AG08396 (cell line): ENCODE measurements around the gene TMEM8B.
A peak's percentile ranks its signal among the peaks of the same experiment; 100 is the strongest.
"Not testable (repeated sequence)": the region's sequence is repeated elsewhere in the genome, so short reads cannot be mapped to it uniquely, and the experiment has no call there.

ENCODE experiments used
- DNase-seq: peaks from one replicate; pipeline ENCODE4 v3.0.0; 2012; ENCODE audit warnings: low spot score, mixed read lengths

TMEM8B gene

GRCh38 chr9:35908504-35909125 is 79.6 kb downstream of the TMEM8B start:
- DNase-seq: peak; percentile 54

- no peak for DNase-seq
These were observed 80.2 kb downstream of the TMEM8B start, which contains the start of gene SPAAR for GRCh38 chr9:35909274-35909673. Gene SPAAR (plus strand): TSS chr9:35909490. CDS start chr9:35910464, 974 bp downstream.

GRCh38 chr9:35909687-35910612 is 80.9 kb downstream of the TMEM8B start:
- no peak for DNase-seq

- DNase-seq: peak; percentile 49
These were observed 81.8 kb downstream of the TMEM8B start for GRCh38 chr9:35910613-35911359.

- no peak for DNase-seq
These were observed 82.7 kb downstream of the TMEM8B start for GRCh38 chr9:35911690-35912089.

- DNase-seq: no peak
These were observed 83.9 kb downstream of the TMEM8B start for GRCh38 chr9:35912791-35913400.

GRCh38 chr9:35913429-35913828 is 84.4 kb downstream of the TMEM8B start:
- DNase-seq: not testable (repeated sequence)

- DNase-seq: peak; percentile 20
These were observed 85.3 kb downstream of the TMEM8B start for GRCh38 chr9:35914301-35914807.
